GM19397 (cell line): ENCODE data around the gene BTK.
"Not testable (repeated sequence)": the region's sequence is repeated elsewhere in the genome, so short reads cannot be mapped to it uniquely, and the experiment has no call there.

ENCODE experiments used
- ATAC-seq: cut with Tn5 transposase; IDR thresholded peaks from one replicate; pipeline ENCODE4 v1.9.1; 2021; ENCODE audit warnings: mild to moderate bottlenecking, moderate library complexity; ENCODE audit not compliant: unreplicated experiment

BTK gene

GRCh38 chrX:101347859-101348451, 38.0 kb downstream of the BTK start:
- peak; percentile 11 for ATAC-seq

GRCh38 chrX:101337776-101338271, 48.2 kb downstream of the BTK start:
- ATAC-seq: no peak

- ATAC-seq: not testable (repeated sequence)
Measured at GRCh38 chrX:101334310-101334709, 51.7 kb downstream of the BTK start.

GRCh38 chrX:101326600-101326999, 59.4 kb downstream of the BTK start:
- ATAC-seq: not testable (repeated sequence)

GRCh38 chrX:101303790-101304189, 82.2 kb downstream of the BTK start:
- no peak for ATAC-seq
